Brain microvascular endothelial cell (primary cell): ENCODE results near the gene TMEM191C.
"Not testable (repeated sequence)": the region's sequence is repeated elsewhere in the genome, so short reads cannot be mapped to it uniquely, and the experiment has no call there.

ENCODE experiments used
- DNase-seq: peaks from one replicate; pipeline ENCODE4 v3.0.0-alpha.2; 2020
- H3K27ac ChIP-seq: fragments of 250-450 bp; sonication (Bioruptor Pico); 2 replicates; pipeline ENCODE4 v1.5.1; 2020; ENCODE audit warnings: mild to moderate bottlenecking, moderate library complexity
- H3K27me3 ChIP-seq: fragments of 250-450 bp; sonication (Bioruptor Pico); replicated peaks from 2 replicates; pipeline ENCODE4 v1.5.1; 2020; ENCODE audit warnings: mild to moderate bottlenecking
- H3K36me3 ChIP-seq: fragments of 250-450 bp; sonication (Bioruptor Pico); replicated peaks from 2 replicates; pipeline ENCODE4 v1.5.1; 2020; ENCODE audit warnings: mild to moderate bottlenecking
- H3K4me3 ChIP-seq: 2 replicates; pipeline ENCODE4 v1.5.1; 2011; ENCODE audit warnings: low read depth, mild to moderate bottlenecking, control low read depth, low read length, moderate library complexity
- CTCF ChIP-seq: IDR thresholded peaks from 2 replicates; pipeline ENCODE4 v1.5.1; 2011; ENCODE audit warnings: low read depth, mild to moderate bottlenecking, moderate library complexity, low read length, control low read depth, inconsistent platforms; ENCODE audit errors: missing control alignments
- in situ Hi-C: cut with HindIII; loops from 2 replicates; pipeline ENCODE4 v1.10.0; 2017; ENCODE audit warnings: low sequenced_read_pairs, low pct_ligation_motif_present

TMEM191C gene

GRCh38 chr22:21442646-21443045 is 24.5 kb upstream of the TMEM191C start:
- in situ Hi-C loops, H3K27ac ChIP-seq, DNase-seq: not testable (repeated sequence)

GRCh38 chr22:21443057-21443734 is 24.0 kb upstream of the TMEM191C start:
- Histone ChIP-seq H3K4me3 (no peak overlapping the region), H3K27ac (no peak overlapping the region), H3K36me3 (peaks cover 22% of the 10 kb centered on the region), H3K27me3 (no peaks in the 10 kb centered on the region)
- in situ Hi-C loops = no loop called here
- DNase-seq = no peak
- TF ChIP-seq CTCF = no peak

More at GRCh38 chr22:21442646-21443045, 24.5 kb upstream of the TMEM191C start:
- not testable (repeated sequence) for H3K4me3 ChIP-seq, H3K27me3 ChIP-seq
- peaks cover 22% of the 10 kb centered on the region for H3K36me3 ChIP-seq

- Histone ChIP-seq H3K36me3 (peaks cover 22% of the 10 kb centered on the region), H3K4me3 (no peak overlapping the region), H3K27me3 (no peaks in the 10 kb centered on the region), H3K27ac (no peak overlapping the region)
- DNase-seq = no peak
- TF ChIP-seq CTCF = no peak
- in situ Hi-C loops = no loop called here
Measured at GRCh38 chr22:21443735-21444421, 23.3 kb upstream of the TMEM191C start.

- H3K27ac ChIP-seq = no peak overlapping the region
- TF ChIP-seq CTCF = no peak
- DNase-seq = no peak
- peaks cover 22% of the 10 kb centered on the region for H3K36me3 ChIP-seq
- no peak overlapping the region for H3K4me3 ChIP-seq
- in situ Hi-C loops = no loop called here
- H3K27me3 ChIP-seq = no peaks in the 10 kb centered on the region
Measured at GRCh38 chr22:21444701-21445436, 22.3 kb upstream of the TMEM191C start.

GRCh38 chr22:21445437-21446127 is 21.6 kb upstream of the TMEM191C start:
- in situ Hi-C loops = no loop called here

More at GRCh38 chr22:21445437-21446127, 21.6 kb upstream of the TMEM191C start:
- Histone ChIP-seq H3K27ac (no peak overlapping the region), H3K36me3 (peaks cover 22% of the 10 kb centered on the region), H3K27me3 (no peaks in the 10 kb centered on the region), H3K4me3 (no peak overlapping the region)
- no peak for DNase-seq
- no peak for TF ChIP-seq CTCF
